Suprapubic skin (tissue), 4 donors: ENCODE results near the gene RUVBL2.

ENCODE experiments used
- CTCF ChIP-seq, 2 donors: fragments of 200-600 bp in 1 of 2; fragments of 450-650 bp in 1 of 2; sonication (generic) in 1 of 2; IDR thresholded peaks; one replicate each; pipeline ENCODE4 v1.5.1; 2016 to 2019; ENCODE audit warnings: antibody characterized with exemption in 2 of 2, mild to moderate bottlenecking in 1 of 2, moderate library complexity in 1 of 2
- EP300 ChIP-seq: sonication (generic); formaldehyde crosslinking; IDR thresholded peaks from one replicate; pipeline ENCODE4 v1.6.1; 2017; ENCODE audit warnings: antibody characterized with exemption
- POLR2AphosphoS5 ChIP-seq, 3 donors: sonication (generic); formaldehyde crosslinking; IDR thresholded peaks; one replicate each; pipeline ENCODE4 v1.6.1; 2017; ENCODE audit warnings: antibody characterized with exemption in 3 of 3

- TF ChIP-seq CTCF (IDR thresholded peaks at IDR 0.05) = no peak
- TF ChIP-seq POLR2AphosphoS5 (IDR thresholded peaks at IDR 0.05) = no peak
- TF ChIP-seq EP300 = no peak
These were observed 48.3 kb upstream of the RUVBL2 start for GRCh38 chr19:48945415-48945814.
